ENCODE data around the gene SZT2. TPM values are rescaled to one million over a fixed set of nuclear protein-coding genes. Genes with fewer than 3 reads are reported as not detected.
A peak's percentile ranks its signal among the peaks of the same experiment; 100 is the strongest.

SZT2 gene
- total and polyA plus RNA-seq, 2 of the 13 experiments (the other 11 are each of a cell fraction or from before 2014, with no cell fraction given): 8.0 to 8.8 TPM

GRCh38 chr1:43389326-43390313, at the start of gene SZT2, which contains the start of gene MED8 (continued):
- TF ChIP-seq CC2D1A (CRISPR knock-in tag; IDR thresholded peaks at IDR 0.05) (no peak), KMT2A (CRISPR knock-in tag; IDR thresholded peaks at IDR 0.05) (peak; percentile 91), NR3C1 (CRISPR knock-in tag; IDR thresholded peaks at IDR 0.05) (no peak), SMARCC2 (IDR thresholded peaks at IDR 0.05) (no peak), ZNF850 (CRISPR knock-in tag; conservative IDR thresholded peaks at IDR 0.05) (no peak), TBP (CRISPR knock-in tag; IDR thresholded peaks at IDR 0.05) (no peak), PHF8 (CRISPR knock-in tag; IDR thresholded peaks at IDR 0.05) (peak; percentile 95), SNAPC4 (CRISPR knock-in tag; IDR thresholded peaks at IDR 0.05) (no peak), ARNT2 (CRISPR knock-in tag; IDR thresholded peaks at IDR 0.05; ENCODE audit: low read depth) (no peak), ZNF143 (CRISPR knock-in tag; IDR thresholded peaks at IDR 0.05) (peak; percentile 44; the same call in 1 of the 2 replicates), MNT (IDR thresholded peaks at IDR 0.05) (0 out of 2 replicates have a peak, but pooled peaks have one; percentile 10), NFATC3 (CRISPR knock-in tag; IDR thresholded peaks at IDR 0.05) (no peak; the same call in 1 of the 2 replicates), WIZ (CRISPR knock-in tag; IDR thresholded peaks at IDR 0.05) (peak; percentile 82; the same call in 1 of the 2 replicates), CAMTA2 (CRISPR knock-in tag; IDR thresholded peaks at IDR 0.05; ENCODE audit: borderline replicate concordance) (peak; percentile 75; the same call in 1 of the 2 replicates), ZBTB26 (CRISPR knock-in tag; IDR thresholded peaks at IDR 0.05; ENCODE audit: borderline replicate concordance) (peak; percentile 13; the same call in 1 of the 2 replicates), DDIT3 (CRISPR knock-in tag; IDR thresholded peaks at IDR 0.05) (no peak), BRF2 (CRISPR knock-in tag; IDR thresholded peaks at IDR 0.05) (0 out of 2 replicates have a peak, but pooled peaks have one; percentile 65), SP140L (CRISPR knock-in tag; IDR thresholded peaks at IDR 0.05; ENCODE audit: borderline replicate concordance) (no peak), ELF1 (CRISPR knock-in tag; IDR thresholded peaks at IDR 0.05) (peak; percentile 95), ZNF841 (CRISPR knock-in tag; IDR thresholded peaks at IDR 0.05; ENCODE audit: borderline replicate concordance) (0 out of 2 replicates have a peak, but pooled peaks have one; percentile 18)
